Renal pelvis (tissue), 4 donors: ENCODE data around the gene FAM216A. TPM values are rescaled to one million over a fixed set of nuclear protein-coding genes. Genes with fewer than 3 reads are reported as not detected.

Source experiments
- DNase-seq: peaks from one replicate; pipeline ENCODE4 v3.0.0-alpha.2; 2013
- polyA plus RNA-seq, 3 donors: library from polyadenylated mRNA; unstranded; fragments of 120-200 nt; gene quantifications; one replicate each; pipeline ENCODE4 v1.2.1, GENCODE V29; 2013; ENCODE audit not compliant: insufficient read length in 3 of 3

FAM216A gene
- polyA plus RNA-seq, 3 donors: 14.8 to 20.1 (median 15.6) TPM

- DNase-seq: no peak
Observed at GRCh38 chr12:110536834-110537604, 68.4 kb downstream of the FAM216A start.

- DNase-seq: no peak
Observed at GRCh38 chr12:110537605-110538409, 69.2 kb downstream of the FAM216A start.

GRCh38 chr12:110538869-110539622 lies 70.4 kb downstream of the FAM216A start:
- no peak for DNase-seq

Other genes starting within 250 kb of the FAM216A start
- gene ATP2A2, start 187.6 kb upstream of the FAM216A start, polyA plus RNA-seq: 100 to 1,000 TPM; 161 to 167 (median 162) TPM
- gene ANAPC7, start 65.1 kb upstream of the FAM216A start, polyA plus RNA-seq: 100 to 1,000 TPM in 1 of 3 donors, 10 to 100 TPM in 2; 63.4 to 103 (median 84.9) TPM
- gene ARPC3, start 18.5 kb upstream of the FAM216A start, polyA plus RNA-seq: 100 to 1,000 TPM; 232 to 250 (median 247) TPM
- 10 to 100 TPM; 34.8 to 37.5 (median 36.1) TPM for gene GPN3, start 588 bp upstream of the FAM216A start, polyA plus RNA-seq
- gene VPS29, start 33.3 kb downstream of the FAM216A start, polyA plus RNA-seq: 100 to 1,000 TPM; 123 to 154 (median 136) TPM
- 1 to 10 TPM in 2 of 3 donors, under 1 TPM in 1; 0.83 to 1.7 (median 1.0) TPM for gene RAD9B, start 33.5 kb downstream of the FAM216A start, polyA plus RNA-seq
- 10 to 100 TPM; 17.7 to 20.9 (median 20.8) TPM for gene PPTC7, start 114.5 kb downstream of the FAM216A start, polyA plus RNA-seq
- 100 to 1,000 TPM in 2 of 3 donors, 10 to 100 TPM in 1; 73.3 to 119 (median 106) TPM for gene TCTN1, start 145.3 kb downstream of the FAM216A start, polyA plus RNA-seq
- 10 to 100 TPM in 1 of 3 donors, 1 to 10 TPM in 2; 9.8 to 10.2 (median 9.8) TPM for gene HVCN1, start 220.3 kb downstream of the FAM216A start, polyA plus RNA-seq